C4-2B (cell line): Measurements from ENCODE around the gene CRAT.

Experiments
- CTCF ChIP-seq: fragments of 450-650 bp; conservative IDR thresholded peaks from 2 replicates; pipeline ENCODE4 v1.5.1; 2017; ENCODE audit warnings: mild to moderate bottlenecking
- ZFX ChIP-seq: fragments of 450-650 bp; IDR thresholded peaks from 2 replicates; pipeline ENCODE4 v1.6.1; 2017

- no peak for TF ChIP-seq CTCF
- no peak for TF ChIP-seq ZFX
Observed at GRCh38 chr9:129079829-129080228, 30.8 kb downstream of the CRAT start.
